ENCODE results near the gene LAMC1.
"Not testable (repeated sequence)": the region's sequence is repeated elsewhere in the genome, so short reads cannot be mapped to it uniquely, and the experiment has no call there.

DNA sequence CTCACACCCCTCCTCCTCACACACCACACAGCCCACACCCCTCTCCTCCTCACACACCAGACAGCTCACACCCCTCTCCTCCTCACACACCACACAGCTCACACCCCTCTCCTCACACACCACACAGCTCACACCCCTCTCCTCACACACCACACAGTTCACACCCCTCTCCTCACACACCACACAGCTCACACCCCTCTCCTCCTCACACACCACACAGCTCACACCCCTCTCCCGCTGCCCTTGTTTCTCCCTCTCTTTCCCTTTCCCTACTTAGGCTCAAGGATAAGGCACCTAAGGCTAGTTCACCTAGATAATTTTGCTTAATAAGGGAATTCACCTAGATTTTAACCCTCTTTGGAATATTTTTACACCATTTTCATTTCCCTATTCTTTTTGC is 126.8 kb downstream of the LAMC1 start:
- not testable (repeated sequence) for TF ChIP-seq POLR2A (IDR thresholded peaks at IDR 0.05)
- TF ChIP-seq, protein P1, sequence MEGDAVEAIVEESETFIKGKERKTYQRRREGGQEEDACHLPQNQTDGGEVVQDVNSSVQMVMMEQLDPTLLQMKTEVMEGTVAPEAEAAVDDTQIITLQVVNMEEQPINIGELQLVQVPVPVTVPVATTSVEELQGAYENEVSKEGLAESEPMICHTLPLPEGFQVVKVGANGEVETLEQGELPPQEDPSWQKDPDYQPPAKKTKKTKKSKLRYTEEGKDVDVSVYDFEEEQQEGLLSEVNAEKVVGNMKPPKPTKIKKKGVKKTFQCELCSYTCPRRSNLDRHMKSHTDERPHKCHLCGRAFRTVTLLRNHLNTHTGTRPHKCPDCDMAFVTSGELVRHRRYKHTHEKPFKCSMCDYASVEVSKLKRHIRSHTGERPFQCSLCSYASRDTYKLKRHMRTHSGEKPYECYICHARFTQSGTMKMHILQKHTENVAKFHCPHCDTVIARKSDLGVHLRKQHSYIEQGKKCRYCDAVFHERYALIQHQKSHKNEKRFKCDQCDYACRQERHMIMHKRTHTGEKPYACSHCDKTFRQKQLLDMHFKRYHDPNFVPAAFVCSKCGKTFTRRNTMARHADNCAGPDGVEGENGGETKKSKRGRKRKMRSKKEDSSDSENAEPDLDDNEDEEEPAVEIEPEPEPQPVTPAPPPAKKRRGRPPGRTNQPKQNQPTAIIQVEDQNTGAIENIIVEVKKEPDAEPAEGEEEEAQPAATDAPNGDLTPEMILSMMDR (IDR thresholded peaks at IDR 0.05), result not testable (repeated sequence)

Data from body of pancreas (tissue), 4 donors.